Islet of Langerhans (tissue), 1 donor: ENCODE data around the gene RND1.
A peak's percentile ranks its signal among the peaks of the same experiment; 100 is the strongest.
"Not testable (repeated sequence)": the region's sequence is repeated elsewhere in the genome, so short reads cannot be mapped to it uniquely, and the experiment has no call there.

Experiments
- FAIRE-seq: peaks from one replicate; lab custom pipeline; 2011; peaks lifted over from hg19 to GRCh38; lab: Jason Lieb, UNC

Gene RND1

GRCh38 chr12:48865281-48866051, at the start of gene RND1:
RND1 (minus strand) TSS chr12:48865870; CDS start chr12:48865767, 103 bp downstream.
- peak; percentile 62 for FAIRE-seq

- FAIRE-seq = no peak
Observed at GRCh38 chr12:48910196-48910595, 44.5 kb upstream of the RND1 start.

DNA sequence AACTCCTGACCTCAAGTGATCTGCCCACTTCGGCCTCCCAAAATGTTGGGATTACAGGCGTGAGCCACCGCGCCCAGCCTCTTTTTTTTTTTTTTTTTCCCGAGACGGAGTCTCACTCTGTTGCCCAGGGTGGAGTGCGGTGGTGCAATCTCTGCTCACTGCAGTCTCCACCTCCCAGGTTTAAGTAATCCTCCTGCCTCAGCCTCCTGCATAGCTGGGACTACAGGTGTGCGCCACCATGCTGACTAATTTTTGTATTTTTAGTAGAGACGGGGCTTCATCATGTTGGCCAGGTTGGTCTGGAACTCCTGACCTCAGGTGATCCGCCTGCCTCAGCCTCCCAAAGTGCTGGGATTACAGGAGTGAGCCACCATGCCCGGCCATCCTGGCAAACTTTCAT, 44.0 kb upstream of the RND1 start:
- FAIRE-seq = not testable (repeated sequence)

GRCh38 chr12:48907245-48907644, 41.6 kb upstream of the RND1 start:
- no peak for FAIRE-seq

- FAIRE-seq = peak; percentile 55
Observed at GRCh38 chr12:48903982-48904411, 38.3 kb upstream of the RND1 start.

- FAIRE-seq = no peak
Observed at GRCh38 chr12:48903363-48903981, 37.8 kb upstream of the RND1 start.

DNA sequence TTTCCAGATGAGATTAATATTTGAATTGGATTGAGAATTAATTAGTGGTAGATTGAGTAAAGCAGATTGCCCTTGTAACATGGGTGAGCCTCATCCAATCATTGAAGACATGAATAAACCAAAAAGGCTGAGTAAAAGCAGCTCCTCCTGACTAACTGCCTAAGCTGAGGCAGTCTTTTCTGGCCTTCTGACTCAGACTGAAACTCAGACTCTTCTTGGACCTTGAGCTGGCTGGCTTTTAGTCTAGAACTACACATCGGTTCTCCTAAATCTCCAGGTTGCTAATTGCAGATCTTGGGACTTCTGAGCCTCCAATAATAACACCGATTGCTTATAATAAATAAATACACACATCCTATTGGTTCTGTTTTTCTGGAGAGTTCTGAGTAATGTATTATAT, 35.6 kb upstream of the RND1 start:
- no peak for FAIRE-seq

DNA sequence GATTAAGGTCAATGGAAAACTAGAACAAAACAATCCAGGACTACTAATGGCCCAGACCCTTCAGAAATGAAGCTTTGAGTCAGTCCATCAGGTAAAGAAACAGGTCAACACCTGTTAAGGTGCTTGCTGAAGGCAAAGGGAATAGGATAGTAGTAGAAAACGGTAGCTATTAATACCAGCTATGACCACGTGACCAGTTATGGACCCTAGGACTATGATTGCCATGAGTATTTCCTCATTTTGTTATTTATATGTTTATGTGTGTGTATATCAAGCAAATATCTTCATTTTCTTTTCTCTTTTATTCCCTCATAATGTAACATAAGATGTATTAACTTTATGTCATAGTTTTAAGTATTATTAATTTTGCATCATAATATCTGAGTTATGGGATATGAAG, 34.0 kb upstream of the RND1 start:
- no peak for FAIRE-seq

DNA sequence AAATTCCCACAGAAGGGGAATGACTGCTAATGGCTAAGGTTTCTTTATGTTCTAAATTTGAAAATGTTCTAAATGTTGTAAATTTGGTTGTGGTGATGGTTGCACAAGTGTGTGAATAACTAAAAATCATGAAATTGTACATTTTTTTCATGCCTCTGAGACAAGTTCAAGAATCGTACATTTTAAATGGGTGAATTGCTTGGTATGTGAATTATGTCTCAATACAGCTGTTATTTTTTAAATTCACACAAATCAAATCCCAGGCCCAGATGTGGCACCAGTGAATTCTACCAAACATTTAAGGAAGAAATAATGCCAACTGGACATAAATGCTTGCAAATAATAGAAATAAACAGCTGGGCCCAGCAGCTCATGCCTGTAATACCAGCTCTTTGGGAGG, 28.6 kb upstream of the RND1 start:
- FAIRE-seq = no peak

- FAIRE-seq = no peak
Observed at GRCh38 chr12:48890657-48891418, 25.2 kb upstream of the RND1 start.

GRCh38 chr12:48889679-48890078, 24.0 kb upstream of the RND1 start:
- no peak for FAIRE-seq

DNA sequence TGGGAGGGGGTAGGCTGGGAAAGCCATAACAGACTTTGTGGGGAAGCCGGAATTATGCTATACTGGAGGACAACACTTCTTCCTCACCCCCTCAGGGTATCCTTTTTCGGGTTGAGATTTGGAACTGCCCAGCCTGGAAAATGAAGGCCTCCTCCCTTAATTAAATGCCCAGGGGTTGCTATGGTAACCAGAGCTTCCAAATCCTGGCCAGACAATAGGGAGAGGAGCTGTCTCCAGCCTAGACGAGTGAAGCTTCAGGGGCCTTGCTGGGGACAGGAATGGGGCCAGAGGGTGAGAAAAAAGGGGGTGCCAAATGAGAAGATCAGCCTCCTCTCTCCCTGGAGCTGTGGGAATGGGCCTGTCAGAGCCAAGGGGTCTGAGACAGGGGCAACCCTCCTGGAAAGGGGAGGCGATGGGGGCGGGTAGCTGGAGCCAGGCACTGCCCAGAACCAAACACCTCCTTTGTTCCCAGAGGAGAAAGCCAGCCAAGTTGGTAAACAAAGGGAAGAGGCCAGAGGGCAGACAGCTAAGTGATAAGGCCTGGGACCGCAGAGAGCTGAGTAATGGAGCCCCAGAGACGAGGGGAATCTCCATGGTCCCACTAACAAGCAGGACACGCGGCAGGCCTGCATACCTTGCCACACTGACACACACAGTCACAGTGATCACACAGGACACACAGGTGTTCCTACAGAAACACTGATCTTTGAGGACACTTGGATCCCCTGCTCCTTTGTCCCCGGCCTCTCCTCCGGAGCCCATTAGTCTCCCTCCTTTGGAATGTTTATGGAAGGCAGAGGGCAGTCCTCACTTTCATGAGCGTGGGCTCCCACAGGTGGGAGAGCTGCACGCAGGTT, 17.9 kb upstream of the RND1 start:
- FAIRE-seq = no peak

DNA sequence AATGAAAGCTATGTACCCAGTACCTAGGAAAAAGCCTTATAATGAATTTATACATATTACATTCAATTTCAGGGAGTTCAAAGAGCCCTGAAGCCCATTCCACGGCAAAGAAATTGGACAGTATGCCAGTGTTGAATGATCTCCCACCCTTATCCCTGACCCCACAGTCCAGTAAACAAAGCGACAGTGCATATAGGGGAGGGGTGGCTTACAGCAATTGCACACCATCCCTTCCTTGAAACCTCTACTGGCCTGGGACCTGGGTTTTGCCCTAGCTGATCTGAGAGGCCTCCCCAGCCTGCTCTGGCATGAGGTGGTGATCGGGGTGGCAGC, 17.3 kb upstream of the RND1 start:
- no peak for FAIRE-seq

- FAIRE-seq = no peak
Observed at GRCh38 chr12:48882315-48882687, 16.6 kb upstream of the RND1 start.

DNA sequence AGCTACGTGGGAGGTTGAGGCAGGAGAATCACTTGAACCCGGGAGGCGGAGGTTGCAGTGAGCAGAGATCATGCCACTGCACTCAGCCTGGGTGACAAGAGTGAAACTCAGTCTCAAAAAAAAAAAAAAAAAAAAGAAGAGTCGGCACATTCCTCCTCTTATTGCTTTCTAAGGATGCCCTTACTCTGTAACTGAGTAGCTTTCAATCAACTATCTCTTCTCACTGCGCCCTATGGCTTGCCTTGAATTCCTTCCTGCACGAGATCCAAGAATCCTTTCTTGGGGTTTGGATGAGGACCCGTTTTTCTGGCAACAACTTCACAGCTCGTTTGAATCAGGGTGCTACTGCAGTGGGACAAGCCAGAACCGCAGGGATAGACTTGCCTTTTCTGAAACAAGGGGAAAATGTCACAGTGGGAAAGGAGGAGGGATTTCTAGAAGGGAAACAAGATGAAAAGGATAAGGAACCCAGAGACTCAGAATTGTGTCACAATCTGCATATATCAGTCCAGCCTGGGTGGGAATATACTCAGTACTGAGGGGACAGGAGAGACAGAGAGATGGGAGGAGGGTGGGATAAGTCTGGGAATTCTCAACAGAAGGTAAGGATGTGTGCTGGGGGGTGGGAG, 16.1 kb upstream of the RND1 start:
- no peak for FAIRE-seq

DNA sequence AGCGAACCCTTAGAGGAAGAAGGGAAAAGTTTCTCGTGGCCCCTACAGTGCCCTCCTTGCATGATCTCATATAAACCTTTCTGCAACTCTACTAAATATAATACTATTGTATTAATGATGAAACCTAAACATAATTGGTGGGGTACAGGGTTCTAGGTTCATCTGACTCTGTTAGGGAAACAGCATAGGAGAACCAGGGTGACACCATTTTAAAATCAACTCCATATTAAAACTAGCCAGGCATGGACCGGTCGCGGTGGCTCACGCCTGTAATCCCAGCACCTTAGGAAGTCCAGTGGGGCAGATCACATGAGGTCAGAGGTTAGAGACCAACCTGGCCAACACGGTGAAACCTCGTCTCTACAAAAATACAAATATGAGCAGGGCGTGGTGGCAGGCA, 15.0 kb upstream of the RND1 start:
- no peak for FAIRE-seq

GRCh38 chr12:48878548-48878947, 12.9 kb upstream of the RND1 start:
- no peak for FAIRE-seq

- FAIRE-seq = no peak
Observed at GRCh38 chr12:48875944-48876515, 10.4 kb upstream of the RND1 start.

DNA sequence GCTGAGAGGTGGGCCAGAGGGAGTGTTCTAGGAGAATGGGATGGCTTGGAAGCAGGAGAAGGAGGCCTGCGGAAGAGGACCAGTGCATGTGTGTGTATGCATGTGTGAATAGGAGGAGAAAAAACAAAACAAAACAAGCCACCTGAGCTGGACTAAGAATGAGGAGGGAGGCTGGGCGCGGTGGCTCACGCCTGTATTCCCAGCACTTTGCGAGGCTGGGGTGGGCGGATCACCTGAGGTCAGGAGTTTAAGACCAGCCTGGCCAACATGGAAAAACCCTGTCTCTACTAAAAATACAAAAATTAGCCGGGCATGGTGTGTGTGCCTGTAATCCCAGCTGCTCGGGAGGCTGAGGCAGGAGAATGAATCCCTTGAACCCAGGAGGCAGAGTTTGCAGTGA, 7.9 kb upstream of the RND1 start:
- not testable (repeated sequence) for FAIRE-seq

- no peak for FAIRE-seq
Observed at GRCh38 chr12:48873096-48873495, 7.4 kb upstream of the RND1 start.

DNA sequence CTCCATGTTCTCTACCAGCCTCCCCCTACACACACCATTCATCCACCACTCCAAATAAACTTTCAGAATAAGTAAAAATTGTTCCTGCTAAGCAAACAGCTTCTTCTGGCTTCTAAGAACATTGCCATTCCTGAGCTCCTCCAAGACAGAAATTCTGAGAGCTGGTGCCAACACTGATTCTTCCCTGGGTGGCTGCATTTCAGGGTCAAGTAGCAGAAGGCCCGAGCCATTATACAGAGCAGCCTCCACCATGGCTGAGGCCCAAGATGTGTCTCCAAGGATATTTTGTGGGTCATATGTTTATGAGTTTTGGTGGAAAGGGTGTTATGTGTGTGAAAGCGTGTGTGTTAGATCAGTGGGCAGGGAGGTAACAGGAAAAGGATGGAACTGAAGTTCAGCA, 3.5 kb upstream of the RND1 start:
- FAIRE-seq = no peak

GRCh38 chr12:48868451-48868850, 2.8 kb upstream of the RND1 start:
- FAIRE-seq = no peak
